Vagina (tissue), 2 donors: Measurements from ENCODE around the gene CR1.
"Not testable (repeated sequence)": the region's sequence is repeated elsewhere in the genome, so short reads cannot be mapped to it uniquely, and the experiment has no call there.

Experiments used
- POLR2A ChIP-seq, 2 donors: fragments of 450-650 bp; IDR thresholded peaks; one replicate each; pipeline ENCODE4 v1.6.1; 2017; ENCODE audit warnings: antibody characterized with exemption in 2 of 2, mild to moderate bottlenecking in 2 of 2, moderate library complexity in 2 of 2
- POLR2AphosphoS5 ChIP-seq, 2 donors: sonication (generic); formaldehyde crosslinking; IDR thresholded peaks; one replicate each; pipeline ENCODE4 v1.9.0; 2017; ENCODE audit warnings: antibody characterized with exemption in 2 of 2, mild to moderate bottlenecking in 2 of 2, low read depth in 1 of 2; ENCODE audit not compliant: insufficient read depth in 1 of 2

DNA sequence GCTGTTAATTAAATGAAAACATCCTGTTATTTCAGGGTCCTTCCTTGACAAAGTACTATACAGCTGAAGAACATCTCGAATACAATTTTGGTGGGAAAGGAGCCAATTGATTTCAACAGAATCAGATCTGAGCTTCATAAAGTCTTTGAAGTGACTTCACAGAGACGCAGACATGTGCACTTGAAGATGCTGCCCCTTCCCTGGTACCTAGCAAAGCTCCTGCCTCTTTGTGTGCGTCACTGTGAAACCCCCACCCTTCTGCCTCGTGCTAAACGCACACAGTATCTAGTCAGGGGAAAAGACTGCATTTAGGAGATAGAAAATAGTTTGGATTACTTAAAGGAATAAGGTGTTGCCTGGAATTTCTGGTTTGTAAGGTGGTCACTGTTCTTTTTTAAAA, 143.4 kb downstream of the CR1 start:
- TF ChIP-seq POLR2AphosphoS5 (IDR thresholded peaks at IDR 0.05; ENCODE audit: insufficient read depth in 1 of 2, low read depth in 1 of 2); POLR2A (IDR thresholded peaks at IDR 0.05): not testable (repeated sequence)
